ENCODE results near the gene MINDY4. TPM values are rescaled to one million over a fixed set of nuclear protein-coding genes. Genes with fewer than 3 reads are reported as not detected.
A peak's percentile ranks its signal among the peaks of the same experiment; 100 is the strongest.

Gene MINDY4
- total RNA-seq, 1 donor from 2014 or later: 5.3 TPM

GRCh38 chr7:30789334-30789711, 18.1 kb downstream of the MINDY4 start:
- DNase-seq (ENCODE audit: low read depth): peak; percentile 50

GRCh38 chr7:30790356-30790755, 19.1 kb downstream of the MINDY4 start:
- TF ChIP-seq, protein P1, sequence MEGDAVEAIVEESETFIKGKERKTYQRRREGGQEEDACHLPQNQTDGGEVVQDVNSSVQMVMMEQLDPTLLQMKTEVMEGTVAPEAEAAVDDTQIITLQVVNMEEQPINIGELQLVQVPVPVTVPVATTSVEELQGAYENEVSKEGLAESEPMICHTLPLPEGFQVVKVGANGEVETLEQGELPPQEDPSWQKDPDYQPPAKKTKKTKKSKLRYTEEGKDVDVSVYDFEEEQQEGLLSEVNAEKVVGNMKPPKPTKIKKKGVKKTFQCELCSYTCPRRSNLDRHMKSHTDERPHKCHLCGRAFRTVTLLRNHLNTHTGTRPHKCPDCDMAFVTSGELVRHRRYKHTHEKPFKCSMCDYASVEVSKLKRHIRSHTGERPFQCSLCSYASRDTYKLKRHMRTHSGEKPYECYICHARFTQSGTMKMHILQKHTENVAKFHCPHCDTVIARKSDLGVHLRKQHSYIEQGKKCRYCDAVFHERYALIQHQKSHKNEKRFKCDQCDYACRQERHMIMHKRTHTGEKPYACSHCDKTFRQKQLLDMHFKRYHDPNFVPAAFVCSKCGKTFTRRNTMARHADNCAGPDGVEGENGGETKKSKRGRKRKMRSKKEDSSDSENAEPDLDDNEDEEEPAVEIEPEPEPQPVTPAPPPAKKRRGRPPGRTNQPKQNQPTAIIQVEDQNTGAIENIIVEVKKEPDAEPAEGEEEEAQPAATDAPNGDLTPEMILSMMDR (IDR thresholded peaks at IDR 0.05; ENCODE audit: insufficient read depth, low read length, poor library complexity, severe bottlenecking): no peak
- DNase-seq (ENCODE audit: low read depth): no peak
- H3K27me3 ChIP-seq (ENCODE audit: control insufficient read depth, insufficient read depth, low read length): no peaks in the 10 kb centered on the region

More at GRCh38 chr7:30789334-30789711, 18.1 kb downstream of the MINDY4 start:
- TF ChIP-seq, protein P1 (IDR thresholded peaks at IDR 0.05; ENCODE audit: insufficient read depth, low read length, poor library complexity, severe bottlenecking): no peak
- peaks cover 1% of the 10 kb centered on the region for H3K36me3 ChIP-seq (ENCODE audit: control insufficient read depth, insufficient read depth, low read length)
- H3K27me3 ChIP-seq (ENCODE audit: control insufficient read depth, insufficient read depth, low read length): no peaks in the 10 kb centered on the region
- no peak overlapping the region for H3K4me3 ChIP-seq (ENCODE audit: low read depth, low read length)

GRCh38 chr7:30791114-30791513, 19.9 kb downstream of the MINDY4 start:
- Histone ChIP-seq H3K4me3 (ENCODE audit: low read depth, low read length) (no peak overlapping the region), H3K36me3 (ENCODE audit: control insufficient read depth, insufficient read depth, low read length) (peaks cover 1% of the 10 kb centered on the region), H3K27me3 (ENCODE audit: control insufficient read depth, insufficient read depth, low read length) (no peaks in the 10 kb centered on the region)
- TF ChIP-seq, protein P1 (IDR thresholded peaks at IDR 0.05; ENCODE audit: insufficient read depth, low read length, poor library complexity, severe bottlenecking): no peak
- DNase-seq (ENCODE audit: low read depth): no peak

More at GRCh38 chr7:30790356-30790755, 19.1 kb downstream of the MINDY4 start:
- Histone ChIP-seq H3K36me3 (ENCODE audit: control insufficient read depth, insufficient read depth, low read length) (peaks cover 1% of the 10 kb centered on the region), H3K4me3 (ENCODE audit: low read depth, low read length) (no peak overlapping the region)

- no peak for DNase-seq (ENCODE audit: low read depth)
- TF ChIP-seq, protein P1 (IDR thresholded peaks at IDR 0.05; ENCODE audit: insufficient read depth, low read length, poor library complexity, severe bottlenecking): no peak
- H3K27me3 ChIP-seq (ENCODE audit: control insufficient read depth, insufficient read depth, low read length): no peaks in the 10 kb centered on the region
- H3K36me3 ChIP-seq (ENCODE audit: control insufficient read depth, insufficient read depth, low read length): peaks cover 1% of the 10 kb centered on the region
- H3K4me3 ChIP-seq (ENCODE audit: low read depth, low read length): no peak overlapping the region
Measured at GRCh38 chr7:30795161-30795948, 24.1 kb downstream of the MINDY4 start.

- TF ChIP-seq, protein P1 (IDR thresholded peaks at IDR 0.05; ENCODE audit: insufficient read depth, low read length, poor library complexity, severe bottlenecking): no peak
- H3K4me3 ChIP-seq (ENCODE audit: low read depth, low read length): no peak overlapping the region
- no peaks in the 10 kb centered on the region for H3K27me3 ChIP-seq (ENCODE audit: control insufficient read depth, insufficient read depth, low read length)
- no peak for DNase-seq (ENCODE audit: low read depth)
- H3K36me3 ChIP-seq (ENCODE audit: control insufficient read depth, insufficient read depth, low read length): peaks cover 1% of the 10 kb centered on the region
Measured at GRCh38 chr7:30796105-30796869, 25.1 kb downstream of the MINDY4 start.
